Measurements from ENCODE around the gene ARF1.

Gene ARF1

DNA sequence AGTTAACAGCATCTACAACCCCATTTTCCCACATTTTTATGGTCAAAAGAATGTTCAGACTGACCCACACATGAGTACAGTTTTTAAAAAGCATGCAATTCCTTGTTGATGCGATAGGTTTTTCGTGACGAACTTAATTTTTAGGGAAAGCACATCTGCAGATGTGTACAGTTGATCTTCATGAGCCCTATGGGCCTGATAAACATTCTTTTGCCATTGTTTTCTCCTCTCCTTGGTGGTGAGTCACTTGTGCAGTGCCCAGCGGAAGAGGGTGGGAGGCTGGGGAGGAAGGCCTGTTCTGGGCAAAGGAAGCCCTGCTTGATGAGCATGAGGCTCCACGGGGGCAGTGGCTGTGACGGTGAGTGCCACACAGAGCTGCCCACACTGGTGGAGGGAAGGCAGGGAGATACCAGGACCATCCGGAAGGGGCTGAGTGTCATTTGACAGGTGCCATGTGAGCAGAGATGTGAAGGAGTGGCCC is 5.3 kb downstream of the ARF1 start (continued):
- TF ChIP-seq, protein P1, sequence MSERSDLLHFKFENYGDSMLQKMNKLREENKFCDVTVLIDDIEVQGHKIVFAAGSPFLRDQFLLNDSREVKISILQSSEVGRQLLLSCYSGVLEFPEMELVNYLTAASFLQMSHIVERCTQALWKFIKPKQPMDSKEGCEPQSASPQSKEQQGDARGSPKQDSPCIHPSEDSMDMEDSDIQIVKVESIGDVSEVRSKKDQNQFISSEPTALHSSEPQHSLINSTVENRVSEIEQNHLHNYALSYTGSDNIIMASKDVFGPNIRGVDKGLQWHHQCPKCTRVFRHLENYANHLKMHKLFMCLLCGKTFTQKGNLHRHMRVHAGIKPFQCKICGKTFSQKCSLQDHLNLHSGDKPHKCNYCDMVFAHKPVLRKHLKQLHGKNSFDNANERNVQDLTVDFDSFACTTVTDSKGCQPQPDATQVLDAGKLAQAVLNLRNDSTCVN (tag by site-specific recombination; optimal IDR thresholded peaks at IDR 0.05) = no peak
- TF ChIP-seq, protein P2, sequence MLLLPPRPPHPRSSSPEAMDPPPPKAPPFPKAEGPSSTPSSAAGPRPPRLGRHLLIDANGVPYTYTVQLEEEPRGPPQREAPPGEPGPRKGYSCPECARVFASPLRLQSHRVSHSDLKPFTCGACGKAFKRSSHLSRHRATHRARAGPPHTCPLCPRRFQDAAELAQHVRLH (tag by site-specific recombination; IDR thresholded peaks at IDR 0.05) = no peak
- TF ChIP-seq, protein P3, sequence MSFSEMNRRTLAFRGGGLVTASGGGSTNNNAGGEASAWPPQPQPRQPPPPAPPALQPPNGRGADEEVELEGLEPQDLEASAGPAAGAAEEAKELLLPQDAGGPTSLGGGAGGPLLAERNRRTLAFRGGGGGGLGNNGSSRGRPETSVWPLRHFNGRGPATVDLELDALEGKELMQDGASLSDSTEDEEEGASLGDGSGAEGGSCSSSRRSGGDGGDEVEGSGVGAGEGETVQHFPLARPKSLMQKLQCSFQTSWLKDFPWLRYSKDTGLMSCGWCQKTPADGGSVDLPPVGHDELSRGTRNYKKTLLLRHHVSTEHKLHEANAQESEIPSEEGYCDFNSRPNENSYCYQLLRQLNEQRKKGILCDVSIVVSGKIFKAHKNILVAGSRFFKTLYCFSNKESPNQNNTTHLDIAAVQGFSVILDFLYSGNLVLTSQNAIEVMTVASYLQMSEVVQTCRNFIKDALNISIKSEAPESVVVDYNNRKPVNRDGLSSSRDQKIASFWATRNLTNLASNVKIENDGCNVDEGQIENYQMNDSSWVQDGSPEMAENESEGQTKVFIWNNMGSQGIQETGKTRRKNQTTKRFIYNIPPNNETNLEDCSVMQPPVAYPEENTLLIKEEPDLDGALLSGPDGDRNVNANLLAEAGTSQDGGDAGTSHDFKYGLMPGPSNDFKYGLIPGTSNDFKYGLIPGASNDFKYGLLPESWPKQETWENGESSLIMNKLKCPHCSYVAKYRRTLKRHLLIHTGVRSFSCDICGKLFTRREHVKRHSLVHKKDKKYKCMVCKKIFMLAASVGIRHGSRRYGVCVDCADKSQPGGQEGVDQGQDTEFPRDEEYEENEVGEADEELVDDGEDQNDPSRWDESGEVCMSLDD (tag by site-specific recombination; IDR thresholded peaks at IDR 0.05) = peak; percentile 9; the same call in 1 of the 2 replicates
- TF ChIP-seq ZNF239 (tag by site-specific recombination; IDR thresholded peaks at IDR 0.05) = no peak
- TF ChIP-seq ZNF76 (tag by site-specific recombination; IDR thresholded peaks at IDR 0.05; ENCODE audit: borderline replicate concordance, low read depth) = no peak
- peak; percentile 82 for TF ChIP-seq ZNF600 (tag by site-specific recombination; IDR thresholded peaks at IDR 0.05)
- TF ChIP-seq GLIS2 (tag by site-specific recombination; IDR thresholded peaks at IDR 0.05) = peak; percentile 58
- peak; percentile 50 for TF ChIP-seq ZNF629 (tag by site-specific recombination; IDR thresholded peaks at IDR 0.05)
- no peak for TF ChIP-seq ZNF24 (tag by site-specific recombination; IDR thresholded peaks at IDR 0.05)
- TF ChIP-seq ZNF335 (tag by site-specific recombination; conservative IDR thresholded peaks at IDR 0.05) = peak; percentile 36; the same call in 1 of the 2 replicates
- TF ChIP-seq SP2 (tag by site-specific recombination; IDR thresholded peaks at IDR 0.05) = peak; percentile 26; the same call in 1 of the 2 replicates
- TF ChIP-seq ZNF292 (tag by site-specific recombination; IDR thresholded peaks at IDR 0.05; ENCODE audit: borderline replicate concordance, low read depth) = no peak
- TF ChIP-seq, protein P4, sequence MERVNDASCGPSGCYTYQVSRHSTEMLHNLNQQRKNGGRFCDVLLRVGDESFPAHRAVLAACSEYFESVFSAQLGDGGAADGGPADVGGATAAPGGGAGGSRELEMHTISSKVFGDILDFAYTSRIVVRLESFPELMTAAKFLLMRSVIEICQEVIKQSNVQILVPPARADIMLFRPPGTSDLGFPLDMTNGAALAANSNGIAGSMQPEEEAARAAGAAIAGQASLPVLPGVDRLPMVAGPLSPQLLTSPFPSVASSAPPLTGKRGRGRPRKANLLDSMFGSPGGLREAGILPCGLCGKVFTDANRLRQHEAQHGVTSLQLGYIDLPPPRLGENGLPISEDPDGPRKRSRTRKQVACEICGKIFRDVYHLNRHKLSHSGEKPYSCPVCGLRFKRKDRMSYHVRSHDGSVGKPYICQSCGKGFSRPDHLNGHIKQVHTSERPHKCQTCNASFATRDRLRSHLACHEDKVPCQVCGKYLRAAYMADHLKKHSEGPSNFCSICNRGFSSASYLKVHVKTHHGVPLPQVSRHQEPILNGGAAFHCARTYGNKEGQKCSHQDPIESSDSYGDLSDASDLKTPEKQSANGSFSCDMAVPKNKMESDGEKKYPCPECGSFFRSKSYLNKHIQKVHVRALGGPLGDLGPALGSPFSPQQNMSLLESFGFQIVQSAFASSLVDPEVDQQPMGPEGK (tag by site-specific recombination; IDR thresholded peaks at IDR 0.05) = 0 out of 2 replicates have a peak, but pooled peaks have one; percentile 35
- TF ChIP-seq, protein P5, sequence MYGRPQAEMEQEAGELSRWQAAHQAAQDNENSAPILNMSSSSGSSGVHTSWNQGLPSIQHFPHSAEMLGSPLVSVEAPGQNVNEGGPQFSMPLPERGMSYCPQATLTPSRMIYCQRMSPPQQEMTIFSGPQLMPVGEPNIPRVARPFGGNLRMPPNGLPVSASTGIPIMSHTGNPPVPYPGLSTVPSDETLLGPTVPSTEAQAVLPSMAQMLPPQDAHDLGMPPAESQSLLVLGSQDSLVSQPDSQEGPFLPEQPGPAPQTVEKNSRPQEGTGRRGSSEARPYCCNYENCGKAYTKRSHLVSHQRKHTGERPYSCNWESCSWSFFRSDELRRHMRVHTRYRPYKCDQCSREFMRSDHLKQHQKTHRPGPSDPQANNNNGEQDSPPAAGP (tag by site-specific recombination; IDR thresholded peaks at IDR 0.05) = peak; percentile 84
- no peak for TF ChIP-seq ZNF785 (tag by site-specific recombination; IDR thresholded peaks at IDR 0.05)
- TF ChIP-seq ZFHX2 (tag by site-specific recombination; conservative IDR thresholded peaks at IDR 0.05) = peak; percentile 80
- TF ChIP-seq, protein P6, sequence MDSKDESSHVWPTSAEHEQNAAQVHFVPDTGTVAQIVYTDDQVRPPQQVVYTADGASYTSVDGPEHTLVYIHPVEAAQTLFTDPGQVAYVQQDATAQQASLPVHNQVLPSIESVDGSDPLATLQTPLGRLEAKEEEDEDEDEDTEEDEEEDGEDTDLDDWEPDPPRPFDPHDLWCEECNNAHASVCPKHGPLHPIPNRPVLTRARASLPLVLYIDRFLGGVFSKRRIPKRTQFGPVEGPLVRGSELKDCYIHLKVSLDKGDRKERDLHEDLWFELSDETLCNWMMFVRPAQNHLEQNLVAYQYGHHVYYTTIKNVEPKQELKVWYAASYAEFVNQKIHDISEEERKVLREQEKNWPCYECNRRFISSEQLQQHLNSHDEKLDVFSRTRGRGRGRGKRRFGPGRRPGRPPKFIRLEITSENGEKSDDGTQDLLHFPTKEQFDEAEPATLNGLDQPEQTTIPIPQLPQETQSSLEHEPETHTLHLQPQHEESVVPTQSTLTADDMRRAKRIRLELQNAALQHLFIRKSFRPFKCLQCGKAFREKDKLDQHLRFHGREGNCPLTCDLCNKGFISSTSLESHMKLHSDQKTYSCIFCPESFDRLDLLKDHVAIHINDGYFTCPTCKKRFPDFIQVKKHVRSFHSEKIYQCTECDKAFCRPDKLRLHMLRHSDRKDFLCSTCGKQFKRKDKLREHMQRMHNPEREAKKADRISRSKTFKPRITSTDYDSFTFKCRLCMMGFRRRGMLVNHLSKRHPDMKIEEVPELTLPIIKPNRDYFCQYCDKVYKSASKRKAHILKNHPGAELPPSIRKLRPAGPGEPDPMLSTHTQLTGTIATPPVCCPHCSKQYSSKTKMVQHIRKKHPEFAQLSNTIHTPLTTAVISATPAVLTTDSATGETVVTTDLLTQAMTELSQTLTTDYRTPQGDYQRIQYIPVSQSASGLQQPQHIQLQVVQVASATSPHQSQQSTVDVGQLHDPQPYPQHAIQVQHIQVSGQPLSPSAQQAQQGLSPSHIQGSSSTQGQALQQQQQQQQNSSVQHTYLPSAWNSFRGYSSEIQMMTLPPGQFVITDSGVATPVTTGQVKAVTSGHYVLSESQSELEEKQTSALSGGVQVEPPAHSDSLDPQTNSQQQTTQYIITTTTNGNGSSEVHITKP (tag by site-specific recombination; IDR thresholded peaks at IDR 0.05) = 0 out of 2 replicates have a peak, but pooled peaks have one; percentile 24
- peak; percentile 78 for TF ChIP-seq PRDM1 (tag by site-specific recombination; IDR thresholded peaks at IDR 0.05)
- TF ChIP-seq ZBTB17 (tag by site-specific recombination; IDR thresholded peaks at IDR 0.05) = 0 out of 2 replicates have a peak, but pooled peaks have one; percentile 26

Data from HEK293 (cell line).